HUDEP-2 (cell line): ENCODE results near the gene SIK2.

Experiments used
- DNase-seq, 76 experiments: peaks; one replicate each; lab custom pipeline; 2025; ENCODE audit not compliant: unreplicated experiment in 76 of 76; lab: John Stamatoyannopoulos, UW

Gene SIK2

GRCh38 chr11:111724615-111725129 is 122.4 kb downstream of the SIK2 start:
- no peak for DNase-seq

- DNase-seq: no peak
Measured at GRCh38 chr11:111725621-111726020, 123.4 kb downstream of the SIK2 start.

GRCh38 chr11:111726301-111726713 is 124.1 kb downstream of the SIK2 start:
- no peak for DNase-seq

GRCh38 chr11:111727431-111727830 is 125.2 kb downstream of the SIK2 start:
- DNase-seq: peak in 1 of 76 experiments; percentile 19

- DNase-seq: peak in 44 of 76 experiments; percentile 2 to 69 (median 32)
Measured at GRCh38 chr11:111729071-111729830, 127.0 kb downstream of the SIK2 start.

GRCh38 chr11:111729831-111730311 is 127.6 kb downstream of the SIK2 start:
- peak in 2 of 76 experiments; percentile 9 to 24 for DNase-seq

GRCh38 chr11:111730871-111731591 is 128.8 kb downstream of the SIK2 start:
- peak in 72 of 76 experiments; percentile 5 to 81 (median 52) for DNase-seq

- DNase-seq: no peak
Measured at GRCh38 chr11:111731821-111732220, 129.6 kb downstream of the SIK2 start.

GRCh38 chr11:111733016-111733415 is 130.8 kb downstream of the SIK2 start:
- no peak for DNase-seq

- no peak for DNase-seq
Measured at GRCh38 chr11:111733611-111734088, 131.4 kb downstream of the SIK2 start.

- no peak for DNase-seq
Measured at GRCh38 chr11:111734101-111734953, 132.1 kb downstream of the SIK2 start.

- DNase-seq: no peak
Measured at GRCh38 chr11:111734954-111735261, 132.7 kb downstream of the SIK2 start.

- DNase-seq: no peak
Measured at GRCh38 chr11:111735262-111736116, 133.2 kb downstream of the SIK2 start.

- no peak for DNase-seq
Measured at GRCh38 chr11:111736181-111736590, 133.9 kb downstream of the SIK2 start.

- DNase-seq: no peak
Measured at GRCh38 chr11:111736621-111737443, 134.6 kb downstream of the SIK2 start.

GRCh38 chr11:111737444-111738210 is 135.4 kb downstream of the SIK2 start:
- DNase-seq: no peak

- DNase-seq: no peak
Measured at GRCh38 chr11:111739299-111739698, 137.1 kb downstream of the SIK2 start.

GRCh38 chr11:111741751-111742150 is 139.5 kb downstream of the SIK2 start:
- DNase-seq: peak in 1 of 76 experiments; percentile 15
